GM12878 (cell line): Measurements from ENCODE around the gene PRKCE. TPM values are rescaled to one million over a fixed set of nuclear protein-coding genes. Genes with fewer than 3 reads are reported as not detected.

ENCODE experiments used
- ATAC-seq: fragments of 200-7000 bp; cut with Tn5 transposase; 3 replicates; pipeline ENCODE4 v1.9.1; 2020; ENCODE audit warnings: mild to moderate bottlenecking, moderate library complexity
- BruUV-seq: library from RNA; stranded (reverse); fragments of 400-500 nt; replicated peaks from 2 replicates; lab custom pipeline; 2021; lab: Mats Ljungman, UMichigan
- CTCF ChIA-PET: fragments of 300-600 bp; sonication (Branson Sonifier 250); formaldehyde crosslinking; extraction: SDS; loops from one replicate; lab custom pipeline; 2021; ENCODE audit warnings: inconsistent platforms; lab: Yijun Ruan, JAX
- POLR2A ChIA-PET: fragments of 350-600 bp; formaldehyde crosslinking; extraction: SDS; loops from one replicate; lab custom pipeline; 2021; ENCODE audit warnings: inconsistent platforms; lab: Charles Lee
- RAD21 ChIA-PET: fragments of 300-600 bp; sonication (Branson Sonifier 250); formaldehyde crosslinking; loops from one replicate; lab custom pipeline; 2023; ENCODE audit warnings: antibody characterized with exemption; ENCODE audit not compliant: unreplicated experiment; lab: Charles Lee
- SMC1A ChIA-PET: fragments of 300-600 bp; sonication (Branson Sonifier 250); formaldehyde crosslinking; loops from one replicate; lab custom pipeline; 2023; ENCODE audit not compliant: unreplicated experiment, uncharacterized antibody; lab: Charles Lee
- DNase-seq: peaks from one replicate; pipeline ENCODE4 v3.0.0-alpha.2; 2011; ENCODE audit warnings: low read depth, low spot score
- FAIRE-seq: peaks from 3 replicates; lab custom pipeline; 2011; peaks lifted over from hg19 to GRCh38; lab: Jason Lieb, UNC
- H2AFZ ChIP-seq: 2 replicates; pipeline ENCODE4 v1.6.0; 2011; ENCODE audit warnings: low read depth, low read length, control low read depth; ENCODE audit not compliant: control insufficient read depth
- H3K27ac ChIP-seq: 2 replicates; pipeline ENCODE4 v1.5.1; 2011; ENCODE audit warnings: control low read depth; ENCODE audit not compliant: control insufficient read depth, insufficient read depth
- H3K27me3 ChIP-seq, 2 experiments: replicated peaks in 1 of 2; 2 replicates each; pipeline versions ENCODE4 v1.6.0 to v1.6.1; 2011; ENCODE audit warnings: low read length in 1 of 2; ENCODE audit not compliant: control insufficient read depth in 2 of 2, insufficient read depth in 2 of 2
- H3K36me3 ChIP-seq, 2 experiments: 2 replicates each; pipeline ENCODE4 v1.5.1; 2011; ENCODE audit warnings: low read length in 1 of 2; ENCODE audit not compliant: control insufficient read depth in 2 of 2, insufficient read depth in 2 of 2
- H3K4me1 ChIP-seq: 2 replicates; pipeline ENCODE4 v1.6.1; 2011; ENCODE audit warnings: mild to moderate bottlenecking, low read length, moderate library complexity, mixed read lengths; ENCODE audit not compliant: control insufficient read depth, insufficient read depth
- H3K4me2 ChIP-seq: 2 replicates; pipeline ENCODE4 v1.6.0; 2011; ENCODE audit warnings: control low read depth; ENCODE audit not compliant: control insufficient read depth, insufficient read depth
- H3K4me3 ChIP-seq: fragments of 200-600 bp; sonication (generic); 2 replicates; pipeline ENCODE4 v1.5.1; 2016
- H3K79me2 ChIP-seq: 2 replicates; pipeline ENCODE4 v1.6.0; 2011; ENCODE audit warnings: low read length; ENCODE audit not compliant: control insufficient read depth, insufficient read depth
- H3K9ac ChIP-seq: 2 replicates; pipeline ENCODE4 v1.8.0; 2011; ENCODE audit warnings: low read length, control low read depth, mixed read lengths; ENCODE audit not compliant: control insufficient read depth, insufficient read depth
- H3K9me3 ChIP-seq: replicated peaks from 3 replicates; pipeline ENCODE4 v1.5.1; 2011; ENCODE audit warnings: mild to moderate bottlenecking, low read length; ENCODE audit not compliant: control insufficient read depth, insufficient read depth
- H4K20me1 ChIP-seq: 2 replicates; pipeline ENCODE4 v1.6.0; 2011; ENCODE audit not compliant: control insufficient read depth, insufficient read depth
- BACH1 ChIP-seq: fragments of 450-650 bp; IDR thresholded peaks from 2 replicates; pipeline ENCODE4 v1.6.1; 2017; ENCODE audit warnings: mild to moderate bottlenecking, borderline replicate concordance
- BMI1 ChIP-seq: fragments of 450-650 bp; IDR thresholded peaks from 2 replicates; pipeline ENCODE4 v1.6.1; 2016; ENCODE audit warnings: mild to moderate bottlenecking, moderate library complexity, borderline replicate concordance
- CBX3 ChIP-seq: fragments of 200-600 bp; sonication (generic); IDR thresholded peaks from 2 replicates; pipeline ENCODE4 v1.6.1; 2016; ENCODE audit warnings: low read depth, borderline replicate concordance
- CREB1 ChIP-seq: IDR thresholded peaks from 2 replicates; pipeline ENCODE4 v1.6.1; 2012; ENCODE audit warnings: low read depth, mild to moderate bottlenecking, inconsistent platforms
- GABPA ChIP-seq: IDR thresholded peaks from 2 replicates; pipeline ENCODE4 v1.6.1; 2014; ENCODE audit warnings: antibody characterized with exemption, low read depth, mild to moderate bottlenecking, inconsistent platforms
- HCFC1 ChIP-seq: fragments of 150-350 bp; IDR thresholded peaks from 2 replicates; pipeline ENCODE4 v1.6.1; 2014; ENCODE audit warnings: low read length
- JUNB ChIP-seq: IDR thresholded peaks from 2 replicates; pipeline ENCODE4 v1.6.1; 2016; ENCODE audit warnings: antibody characterized with exemption, mild to moderate bottlenecking
- KDM1A ChIP-seq: fragments of 200-600 bp; sonication (generic); IDR thresholded peaks from 2 replicates; pipeline ENCODE4 v1.6.1; 2016; ENCODE audit warnings: borderline replicate concordance
- MTA2 ChIP-seq: fragments of 450-650 bp; IDR thresholded peaks from 2 replicates; pipeline ENCODE4 v1.6.1; 2016; ENCODE audit warnings: low read depth, mild to moderate bottlenecking, moderate library complexity
- RBBP5 ChIP-seq: fragments of 200-600 bp; sonication (generic); conservative IDR thresholded peaks from 2 replicates; pipeline ENCODE4 v1.6.1; 2016
- SIX5 ChIP-seq: IDR thresholded peaks from 2 replicates; pipeline ENCODE4 v1.6.1; 2011; ENCODE audit warnings: mild to moderate bottlenecking, low read depth, low read length, moderate library complexity; ENCODE audit not compliant: severe bottlenecking
- TAF1 ChIP-seq: IDR thresholded peaks from 2 replicates; pipeline ENCODE4 v1.6.1; 2011; ENCODE audit warnings: mild to moderate bottlenecking, low read depth, low read length, borderline replicate concordance
- WGBS: methylation state at CpG from one replicate; pipeline ENCODE4 v1.1.6; 2016; ENCODE audit warnings: low lambda C conversion rate; ENCODE audit not compliant: insufficient replicate concordance, insufficient coverage; ENCODE audit errors: missing lambda C conversion rate; 5-methylcytosine and 5-hydroxymethylcytosine counted together
- in situ Hi-C: fragments of 300-500 bp; cut with MboI; formaldehyde crosslinking; loops from 9 replicates; pipeline ENCODE4 v1.14.3; 2018; ENCODE audit warnings: mixed read lengths
- intact Hi-C: fragments of 100-400 bp; cut with micrococcal nuclease; formaldehyde crosslinking; loops from one replicate; pipeline ENCODE4 v1.14.2; 2022; ENCODE audit not compliant: unreplicated experiment
- polyA plus RNA-seq, 11 experiments: library from polyadenylated mRNA; depleted of rRNA in 4 of 11; unstranded in 6 of 11; stranded (reverse) in 5 of 11; fragments of >200 nt; fragmentation: Nextera tagmentation in 4 of 11; fragmentation: Illumina TruSeq in 1 of 11; extraction: Ambion mirVana in 4 of 11; extraction: Trizol in 1 of 11; gene quantifications; 1 replicate in 1 of 11; 2 replicates in 10 of 11; pipeline versions ENCODE4 v1.2.1 to v1.2.3, GENCODE V29; 2011 to 2016; ENCODE audit warnings: inconsistent platforms in 2 of 11, missing spikeins in 2 of 11, low read depth in 1 of 11
- total RNA-seq, 4 experiments: library from RNA; depleted of rRNA in 3 of 4; stranded (reverse); fragments of >200 nt in 3 of 4; fragmentation: Illumina TruSeq in 1 of 4; extraction: Trizol in 1 of 4; gene quantifications; 2 replicates each; pipeline versions ENCODE4 v1.2.1 to v1.2.3, GENCODE V29; 2013 to 2021
- TF ChIP-seq, protein P1 (sequence below): fragments of 450-650 bp; IDR thresholded peaks from 2 replicates; pipeline ENCODE4 v1.6.1; 2017; ENCODE audit warnings: mild to moderate bottlenecking, moderate library complexity
- TF ChIP-seq, protein P2 (sequence below): IDR thresholded peaks from 2 replicates; pipeline ENCODE4 v1.6.1; 2011; ENCODE audit warnings: mild to moderate bottlenecking, low read depth, low read length, moderate library complexity; ENCODE audit not compliant: insufficient replicate concordance
- TF ChIP-seq, protein P3 (sequence below): fragments of 450-650 bp; IDR thresholded peaks from 2 replicates; pipeline ENCODE4 v1.6.1; 2018; ENCODE audit warnings: mild to moderate bottlenecking, low read depth, moderate library complexity; ENCODE audit not compliant: partially characterized antibody

Gene PRKCE
- total and polyA plus RNA-seq, 10 of the 15 experiments (the other 5 are each of a cell fraction or from before 2014, with no cell fraction given) = 2.6 to 28.2 (median 11.3) TPM

DNA sequence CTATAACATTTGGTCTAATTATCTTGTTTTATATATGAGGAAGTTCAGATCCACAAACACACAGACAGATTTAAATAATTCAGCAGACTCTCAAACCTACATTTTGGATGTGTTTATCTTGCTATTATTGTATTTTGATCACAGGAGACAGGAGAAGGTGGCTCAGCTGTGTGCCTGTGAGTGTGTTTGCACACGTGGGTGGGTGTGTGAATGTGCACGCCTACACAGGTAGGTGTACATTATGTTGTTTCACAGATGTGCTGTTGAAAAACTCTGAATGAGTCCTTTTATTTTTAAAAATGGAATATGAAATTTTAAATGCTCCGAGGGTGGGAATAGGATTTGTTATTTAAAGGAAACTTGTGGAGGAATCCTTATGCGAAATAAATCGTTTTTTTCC, 183.4 kb downstream of the PRKCE start:
- peak overlapping the region; percentile 71 for H3K4me2 ChIP-seq
- WGBS = 100% methylated on average over 5 of the region's 5 CpGs
- POLR2A ChIA-PET = interaction anchor here (0.6 to 11.1 kb wide), 13 partner anchors 9 to 213 kb away, joined by 3 to 77 read pairs (median 5); partner anchors contain the start of gene PRKCE
- no peaks in the 10 kb centered on the region for H3K36me3 ChIP-seq
- CTCF ChIA-PET = interaction anchor here (1.3 to 5.0 kb wide), 18 partner anchors 9 to 192 kb away, joined by 4 to 68 read pairs (median 10); partner anchors contain the start of gene PRKCE
- peak overlapping the region; percentile 89; the same call in 1 of the 2 replicates for H2AFZ ChIP-seq
- intact Hi-C loops (no loop called here), in situ Hi-C loops (no loop called here)
- ATAC-seq (no peak), FAIRE-seq (no peak), DNase-seq (no peak)
- TF ChIP-seq CREB1 (no peak), KDM1A (no peak), CBX3 (no peak), HCFC1 (no peak), TAF1 (no peak), BACH1 (no peak), RBBP5 (no peak), GABPA (no peak), SIX5 (no peak), MTA2 (no peak), BMI1 (no peak), JUNB (no peak)
- TF ChIP-seq, protein P1, sequence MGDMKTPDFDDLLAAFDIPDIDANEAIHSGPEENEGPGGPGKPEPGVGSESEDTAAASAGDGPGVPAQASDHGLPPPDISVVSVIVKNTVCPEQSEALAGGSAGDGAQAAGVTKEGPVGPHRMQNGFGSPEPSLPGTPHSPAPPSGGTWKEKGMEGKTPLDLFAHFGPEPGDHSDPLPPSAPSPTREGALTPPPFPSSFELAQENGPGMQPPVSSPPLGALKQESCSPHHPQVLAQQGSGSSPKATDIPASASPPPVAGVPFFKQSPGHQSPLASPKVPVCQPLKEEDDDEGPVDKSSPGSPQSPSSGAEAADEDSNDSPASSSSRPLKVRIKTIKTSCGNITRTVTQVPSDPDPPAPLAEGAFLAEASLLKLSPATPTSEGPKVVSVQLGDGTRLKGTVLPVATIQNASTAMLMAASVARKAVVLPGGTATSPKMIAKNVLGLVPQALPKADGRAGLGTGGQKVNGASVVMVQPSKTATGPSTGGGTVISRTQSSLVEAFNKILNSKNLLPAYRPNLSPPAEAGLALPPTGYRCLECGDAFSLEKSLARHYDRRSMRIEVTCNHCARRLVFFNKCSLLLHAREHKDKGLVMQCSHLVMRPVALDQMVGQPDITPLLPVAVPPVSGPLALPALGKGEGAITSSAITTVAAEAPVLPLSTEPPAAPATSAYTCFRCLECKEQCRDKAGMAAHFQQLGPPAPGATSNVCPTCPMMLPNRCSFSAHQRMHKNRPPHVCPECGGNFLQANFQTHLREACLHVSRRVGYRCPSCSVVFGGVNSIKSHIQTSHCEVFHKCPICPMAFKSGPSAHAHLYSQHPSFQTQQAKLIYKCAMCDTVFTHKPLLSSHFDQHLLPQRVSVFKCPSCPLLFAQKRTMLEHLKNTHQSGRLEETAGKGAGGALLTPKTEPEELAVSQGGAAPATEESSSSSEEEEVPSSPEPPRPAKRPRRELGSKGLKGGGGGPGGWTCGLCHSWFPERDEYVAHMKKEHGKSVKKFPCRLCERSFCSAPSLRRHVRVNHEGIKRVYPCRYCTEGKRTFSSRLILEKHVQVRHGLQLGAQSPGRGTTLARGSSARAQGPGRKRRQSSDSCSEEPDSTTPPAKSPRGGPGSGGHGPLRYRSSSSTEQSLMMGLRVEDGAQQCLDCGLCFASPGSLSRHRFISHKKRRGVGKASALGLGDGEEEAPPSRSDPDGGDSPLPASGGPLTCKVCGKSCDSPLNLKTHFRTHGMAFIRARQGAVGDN = no peak
- TF ChIP-seq, protein P2, sequence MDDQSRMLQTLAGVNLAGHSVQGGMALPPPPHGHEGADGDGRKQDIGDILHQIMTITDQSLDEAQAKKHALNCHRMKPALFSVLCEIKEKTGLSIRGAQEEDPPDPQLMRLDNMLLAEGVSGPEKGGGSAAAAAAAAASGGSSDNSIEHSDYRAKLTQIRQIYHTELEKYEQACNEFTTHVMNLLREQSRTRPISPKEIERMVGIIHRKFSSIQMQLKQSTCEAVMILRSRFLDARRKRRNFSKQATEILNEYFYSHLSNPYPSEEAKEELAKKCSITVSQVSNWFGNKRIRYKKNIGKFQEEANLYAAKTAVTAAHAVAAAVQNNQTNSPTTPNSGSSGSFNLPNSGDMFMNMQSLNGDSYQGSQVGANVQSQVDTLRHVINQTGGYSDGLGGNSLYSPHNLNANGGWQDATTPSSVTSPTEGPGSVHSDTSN = no peak
- TF ChIP-seq, protein P3, sequence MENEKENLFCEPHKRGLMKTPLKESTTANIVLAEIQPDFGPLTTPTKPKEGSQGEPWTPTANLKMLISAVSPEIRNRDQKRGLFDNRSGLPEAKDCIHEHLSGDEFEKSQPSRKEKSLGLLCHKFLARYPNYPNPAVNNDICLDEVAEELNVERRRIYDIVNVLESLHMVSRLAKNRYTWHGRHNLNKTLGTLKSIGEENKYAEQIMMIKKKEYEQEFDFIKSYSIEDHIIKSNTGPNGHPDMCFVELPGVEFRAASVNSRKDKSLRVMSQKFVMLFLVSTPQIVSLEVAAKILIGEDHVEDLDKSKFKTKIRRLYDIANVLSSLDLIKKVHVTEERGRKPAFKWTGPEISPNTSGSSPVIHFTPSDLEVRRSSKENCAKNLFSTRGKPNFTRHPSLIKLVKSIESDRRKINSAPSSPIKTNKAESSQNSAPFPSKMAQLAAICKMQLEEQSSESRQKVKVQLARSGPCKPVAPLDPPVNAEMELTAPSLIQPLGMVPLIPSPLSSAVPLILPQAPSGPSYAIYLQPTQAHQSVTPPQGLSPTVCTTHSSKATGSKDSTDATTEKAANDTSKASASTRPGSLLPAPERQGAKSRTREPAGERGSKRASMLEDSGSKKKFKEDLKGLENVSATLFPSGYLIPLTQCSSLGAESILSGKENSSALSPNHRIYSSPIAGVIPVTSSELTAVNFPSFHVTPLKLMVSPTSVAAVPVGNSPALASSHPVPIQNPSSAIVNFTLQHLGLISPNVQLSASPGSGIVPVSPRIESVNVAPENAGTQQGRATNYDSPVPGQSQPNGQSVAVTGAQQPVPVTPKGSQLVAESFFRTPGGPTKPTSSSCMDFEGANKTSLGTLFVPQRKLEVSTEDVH = no peak
- H3K79me2 ChIP-seq = peaks cover 13% of the 10 kb centered on the region
- BruUV-seq = no TSS peak
- SMC1A ChIA-PET = interaction anchor here (1.3 to 15.3 kb wide), 30 partner anchors 9 to 250 kb away, joined by 3 to 246 read pairs (median 12); partner anchors contain the start of gene PRKCE
- H3K9ac ChIP-seq = peak overlapping the region; percentile 55; the same call in 1 of the 2 replicates
- peaks cover 4% of the 10 kb centered on the region; the same call in 2 of the 3 replicates for H3K9me3 ChIP-seq
- peaks cover 63% of the 10 kb centered on the region for H3K4me1 ChIP-seq
- no peaks in the 10 kb centered on the region for H4K20me1 ChIP-seq
- RAD21 ChIA-PET = interaction anchor here (0.7 to 11.2 kb wide), 30 partner anchors 9 to 192 kb away, joined by 3 to 111 read pairs (median 8); partner anchors contain the start of gene PRKCE
- no peak overlapping the region for H3K4me3 ChIP-seq
- H3K27me3 ChIP-seq = no peaks in the 10 kb centered on the region
- H3K27ac ChIP-seq = peak overlapping the region; percentile 70
